OCI-LY7 (cell line): ENCODE measurements around the gene CLCN6.

Experiments
- CTCF ChIP-seq: fragments of 200-600 bp; sonication (generic); conservative IDR thresholded peaks from 2 replicates; pipeline ENCODE4 v1.5.1; 2014; ENCODE audit warnings: mild to moderate bottlenecking, antibody characterized with exemption, low read length, moderate library complexity, mixed read lengths
- EZH2phosphoT487 ChIP-seq: fragments of 200-600 bp; sonication (generic); IDR thresholded peaks from 2 replicates; pipeline ENCODE4 v1.6.1; 2018; ENCODE audit warnings: low read depth, borderline replicate concordance, mild to moderate bottlenecking, mixed run types, antibody characterized with exemption, low read length, moderate library complexity, mixed read lengths

GRCh38 chr1:11888877-11889208 is 82.9 kb downstream of the CLCN6 start:
- TF ChIP-seq CTCF (no peak), EZH2phosphoT487 (no peak)
